ENCODE results near the gene SHC1. TPM values are rescaled to one million over a fixed set of nuclear protein-coding genes. Genes with fewer than 3 reads are reported as not detected.

Gene SHC1
- total RNA-seq, 1 experiment from 2014 or later = 199 TPM

GRCh38 chr1:154912755-154913154, 57.8 kb downstream of the SHC1 start:
- Mint-ChIP-seq H3K36me3 (peaks cover 11% of the 10 kb centered on the region), H3K4me3 (no peak overlapping the region), H3K4me1 (0 out of 2 replicates have a peak, but pooled peaks cover 3% of the 10 kb centered on the region), H3K9me3 (peaks cover 32% of the 10 kb centered on the region), H3K27me3 (ENCODE audit: low read depth) (peaks cover 3% of the 10 kb centered on the region; the same call in 1 of the 2 replicates), H3K27ac (no peak overlapping the region)
- ChIA-PET CTCF (interaction anchor here (0.6 to 1.8 kb wide), 14 partner anchors 17 to 366 kb away, joined by 3 to 10 read pairs (median 4); partner anchors contain the start of genes ADAM15, PBXIP1 and PMVK), POLR2A (no interaction called here)
- TF ChIP-seq SMAD3 (CRISPR knock-in tag; IDR thresholded peaks at IDR 0.05; ENCODE audit: borderline replicate concordance) (no peak), ZNF425 (CRISPR knock-in tag; conservative IDR thresholded peaks at IDR 0.05) (no peak), ETV6 (CRISPR knock-in tag; IDR thresholded peaks at IDR 0.05) (no peak), CTCF (IDR thresholded peaks at IDR 0.05) (no peak), CBFB (CRISPR knock-in tag; IDR thresholded peaks at IDR 0.05; ENCODE audit: low read depth) (no peak), ATF3 (CRISPR knock-in tag; conservative IDR thresholded peaks at IDR 0.05) (no peak), GABPB1 (CRISPR knock-in tag; IDR thresholded peaks at IDR 0.05) (no peak)
- DNase-seq (ENCODE audit: low spot score) (no peak), ATAC-seq (no peak)

Small RNAs within 50 kb of the gene (microRNA-seq; reads per million reads assigned to microRNA genes)
- not detected for gene MIR4258 (ENCODE audit: borderline number of aligned reads)

Other genes with a start within 250 kb of the SHC1 start
- gene KCNN3, start 100.5 kb downstream of the SHC1 start, total RNA-seq (2021) = 1.3 to 2.1 TPM (median 1.9 TPM) in 3 replicates
- gene PMVK, start 34.0 kb downstream of the SHC1 start, total RNA-seq (2021) = 26.8 to 38.7 TPM (median 36.8 TPM) in 3 replicates
- 26.5 to 30.7 TPM (median 28.4 TPM) in 3 replicates for gene PBXIP1, start 14.6 kb downstream of the SHC1 start, total RNA-seq (2021)
- gene PYGO2, start 9.0 kb downstream of the SHC1 start, total RNA-seq (2021) = 37.4 to 38.8 TPM (median 38.0 TPM) in 3 replicates
- 258 to 301 TPM (median 278 TPM) in 3 replicates for gene CKS1B, start 3.9 kb upstream of the SHC1 start, total RNA-seq (2021)
- gene FLAD1, start 12.6 kb upstream of the SHC1 start, total RNA-seq (2021) = 71.1 to 88.3 TPM (median 71.2 TPM) in 3 replicates
- gene LENEP, start 22.8 kb upstream of the SHC1 start, total RNA-seq (2021) = 0.48 to 1.2 TPM in 2 of 3 replicates, not detected in the other
- gene ZBTB7B, start 32.1 kb upstream of the SHC1 start, total RNA-seq (2021) = 29.8 to 32.1 TPM (median 31.5 TPM) in 3 replicates
- gene DCST2, start 63.0 kb upstream of the SHC1 start, total RNA-seq (2021) = 0.83 to 1.8 TPM (median 1.6 TPM) in 3 replicates
- 0.15 TPM in 1 of 3 replicates, not detected in the others for gene DCST1, start 63.1 kb upstream of the SHC1 start, total RNA-seq (2021)
- gene ADAM15, start 80.6 kb upstream of the SHC1 start, total RNA-seq (2021) = 32.1 to 38.4 TPM (median 33.2 TPM) in 3 replicates
- 19.5 to 22.7 TPM (median 22.3 TPM) in 3 replicates for gene EFNA4, start 93.0 kb upstream of the SHC1 start, total RNA-seq (2021)
- 12.5 to 15.4 TPM (median 15.4 TPM) in 3 replicates for gene EFNA3, start 108.1 kb upstream of the SHC1 start, total RNA-seq (2021)
- gene EFNA1, start 157.1 kb upstream of the SHC1 start, total RNA-seq (2021) = 6.0 to 7.3 TPM (median 6.5 TPM) in 3 replicates
- 39.0 to 47.8 TPM (median 46.0 TPM) in 3 replicates for gene SLC50A1, start 165.1 kb upstream of the SHC1 start, total RNA-seq (2021)
- 70.6 to 79.8 TPM (median 73.5 TPM) in 3 replicates for gene DPM3, start 169.8 kb upstream of the SHC1 start, total RNA-seq (2021)
- 104 to 161 TPM (median 147 TPM) in 3 replicates for gene KRTCAP2, start 202.6 kb upstream of the SHC1 start, total RNA-seq (2021)
- gene TRIM46, start 203.1 kb upstream of the SHC1 start, total RNA-seq (2021) = 20.3 to 22.1 TPM (median 21.4 TPM) in 3 replicates
- gene THBS3, start 237.2 kb upstream of the SHC1 start, total RNA-seq (2021) = 4.0 to 5.3 TPM (median 5.3 TPM) in 3 replicates
- 57.5 to 62.8 TPM (median 60.4 TPM) in 3 replicates for gene MTX1, start 237.9 kb upstream of the SHC1 start, total RNA-seq (2021)